SK-N-MC (cell line): ENCODE measurements around the gene NUBP2.

ENCODE experiments used
- EZH2 ChIP-seq: fragments of 200-600 bp; sonication (generic); IDR thresholded peaks from one replicate; pipeline ENCODE4 v1.6.1; 2017; ENCODE audit warnings: antibody characterized with exemption
- FOXP2 ChIP-seq: optimal IDR thresholded peaks from 2 replicates; pipeline ENCODE3; 2011; ENCODE audit warnings: mild to moderate bottlenecking, moderate library complexity; ENCODE audit not compliant: insufficient read depth; ENCODE audit errors: extremely low read length, control extremely low read depth
- POLR2AphosphoS5 ChIP-seq: IDR thresholded peaks from 2 replicates; pipeline ENCODE4 v1.6.1; 2012; ENCODE audit warnings: mild to moderate bottlenecking, low read depth, low read length, borderline replicate concordance

DNA sequence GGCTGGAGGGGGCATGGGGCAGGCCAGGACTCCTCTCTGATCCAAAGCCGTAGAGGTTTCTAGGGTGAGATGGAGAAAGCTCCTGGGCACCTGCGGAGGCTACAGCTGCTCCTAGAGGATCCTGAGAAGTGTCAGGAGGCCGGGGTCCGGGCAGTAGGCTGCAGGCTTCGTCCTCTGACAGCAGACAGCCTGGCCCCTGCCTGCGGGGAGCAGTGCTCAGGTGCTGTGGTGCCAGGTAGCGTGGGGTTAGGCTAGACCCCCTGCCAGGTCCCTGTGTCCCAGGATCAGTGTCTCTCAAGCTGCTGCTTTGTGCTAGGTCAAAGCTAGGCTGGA, 8.3 kb upstream of the NUBP2 start:
- TF ChIP-seq EZH2 (no peak), POLR2AphosphoS5 (no peak), FOXP2 (no peak)
